GM12878 (cell line): ENCODE measurements around the gene RAB6B.

Experiments
- GABPA ChIP-seq: IDR thresholded peaks from 2 replicates; pipeline ENCODE4 v1.6.1; 2014; ENCODE audit warnings: antibody characterized with exemption, low read depth, mild to moderate bottlenecking, inconsistent platforms
- HCFC1 ChIP-seq: fragments of 150-350 bp; IDR thresholded peaks from 2 replicates; pipeline ENCODE4 v1.6.1; 2014; ENCODE audit warnings: low read length
- MEF2A ChIP-seq: IDR thresholded peaks from 2 replicates; pipeline ENCODE4 v1.6.1; 2011; ENCODE audit warnings: low read depth, mild to moderate bottlenecking, low read length, moderate library complexity; ENCODE audit not compliant: insufficient read depth
- NBN ChIP-seq: fragments of 450-650 bp; IDR thresholded peaks from 2 replicates; pipeline ENCODE4 v1.6.1; 2016
- POLR2A ChIP-seq: IDR thresholded peaks from 2 replicates; pipeline ENCODE4 v1.6.1; 2011; ENCODE audit warnings: low read depth, mild to moderate bottlenecking, low read length
- ZNF622 ChIP-seq: fragments of 450-650 bp; IDR thresholded peaks from 2 replicates; pipeline ENCODE4 v1.6.1; 2017; ENCODE audit warnings: mild to moderate bottlenecking, inconsistent platforms
- TF ChIP-seq, protein P1 (sequence below), 3 experiments: IDR thresholded peaks in 2 of 3; conservative IDR thresholded peaks in 1 of 3; 2 replicates each; pipeline ENCODE4 v1.5.1; 2011; ENCODE audit warnings: low read depth in 3 of 3, low read length in 3 of 3, mild to moderate bottlenecking in 3 of 3, control low read depth in 2 of 3, moderate library complexity in 2 of 3, inconsistent platforms in 1 of 3, mixed read lengths in 1 of 3; ENCODE audit not compliant: control insufficient read depth in 2 of 3, insufficient read depth in 1 of 3; ENCODE audit errors: extremely low read depth in 1 of 3
- TF ChIP-seq, protein P2 (sequence below): IDR thresholded peaks from 2 replicates; pipeline ENCODE4 v1.6.1; 2011; ENCODE audit warnings: low read depth, low read length, improper control_type of control experiment, borderline replicate concordance

DNA sequence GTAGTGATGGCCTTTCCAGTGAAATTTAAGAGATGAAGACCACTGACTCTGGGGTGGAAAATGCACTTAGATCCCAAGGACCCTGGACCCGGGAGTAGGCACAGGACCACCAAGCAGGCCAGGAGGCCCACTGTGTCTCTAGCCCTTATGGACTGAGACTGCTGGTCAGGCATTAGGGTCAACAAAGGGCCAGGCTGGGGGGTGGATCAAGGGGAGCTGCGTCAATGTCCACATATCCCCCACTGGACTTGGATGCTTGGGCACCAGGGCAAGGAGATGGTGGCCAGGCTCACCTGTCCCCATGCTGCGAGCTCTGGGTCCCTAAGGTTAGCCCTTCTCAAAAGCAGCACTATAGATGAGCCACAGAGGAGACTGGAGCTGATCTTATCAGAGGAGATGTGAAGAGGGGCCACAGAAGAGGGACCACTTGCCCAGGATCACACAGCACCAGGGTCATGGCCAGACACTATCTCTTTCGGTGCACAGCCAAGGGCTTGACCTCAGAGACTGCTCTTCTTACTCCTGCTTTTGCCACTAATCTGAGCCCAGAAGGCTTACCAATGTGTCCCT lies 14.7 kb downstream of the RAB6B start:
- TF ChIP-seq, protein P1, sequence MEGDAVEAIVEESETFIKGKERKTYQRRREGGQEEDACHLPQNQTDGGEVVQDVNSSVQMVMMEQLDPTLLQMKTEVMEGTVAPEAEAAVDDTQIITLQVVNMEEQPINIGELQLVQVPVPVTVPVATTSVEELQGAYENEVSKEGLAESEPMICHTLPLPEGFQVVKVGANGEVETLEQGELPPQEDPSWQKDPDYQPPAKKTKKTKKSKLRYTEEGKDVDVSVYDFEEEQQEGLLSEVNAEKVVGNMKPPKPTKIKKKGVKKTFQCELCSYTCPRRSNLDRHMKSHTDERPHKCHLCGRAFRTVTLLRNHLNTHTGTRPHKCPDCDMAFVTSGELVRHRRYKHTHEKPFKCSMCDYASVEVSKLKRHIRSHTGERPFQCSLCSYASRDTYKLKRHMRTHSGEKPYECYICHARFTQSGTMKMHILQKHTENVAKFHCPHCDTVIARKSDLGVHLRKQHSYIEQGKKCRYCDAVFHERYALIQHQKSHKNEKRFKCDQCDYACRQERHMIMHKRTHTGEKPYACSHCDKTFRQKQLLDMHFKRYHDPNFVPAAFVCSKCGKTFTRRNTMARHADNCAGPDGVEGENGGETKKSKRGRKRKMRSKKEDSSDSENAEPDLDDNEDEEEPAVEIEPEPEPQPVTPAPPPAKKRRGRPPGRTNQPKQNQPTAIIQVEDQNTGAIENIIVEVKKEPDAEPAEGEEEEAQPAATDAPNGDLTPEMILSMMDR (IDR thresholded peaks at IDR 0.05 in 2 of 3, conservative IDR thresholded peaks at IDR 0.05 in 1 of 3; ENCODE audit: control insufficient read depth in 2 of 3, extremely low read depth in 1 of 3, insufficient read depth in 1 of 3, low read depth in 3 of 3, low read length in 3 of 3) = no peak
- TF ChIP-seq, protein P2, sequence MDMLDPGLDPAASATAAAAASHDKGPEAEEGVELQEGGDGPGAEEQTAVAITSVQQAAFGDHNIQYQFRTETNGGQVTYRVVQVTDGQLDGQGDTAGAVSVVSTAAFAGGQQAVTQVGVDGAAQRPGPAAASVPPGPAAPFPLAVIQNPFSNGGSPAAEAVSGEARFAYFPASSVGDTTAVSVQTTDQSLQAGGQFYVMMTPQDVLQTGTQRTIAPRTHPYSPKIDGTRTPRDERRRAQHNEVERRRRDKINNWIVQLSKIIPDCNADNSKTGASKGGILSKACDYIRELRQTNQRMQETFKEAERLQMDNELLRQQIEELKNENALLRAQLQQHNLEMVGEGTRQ = no peak
- TF ChIP-seq POLR2A (no peak), NBN (no peak), HCFC1 (no peak), ZNF622 (no peak), MEF2A (no peak), GABPA (no peak)
